OCI-LY1 (cell line): ENCODE results near the gene PFKP.

ENCODE experiments used
- H2AFZ ChIP-seq: fragments of 200-600 bp; sonication (generic), shearing (Covaris generic); 2 replicates; pipeline ENCODE4 v1.6.0; 2014; ENCODE audit warnings: antibody characterized with exemption, mild to moderate bottlenecking, low read length
- H3F3A ChIP-seq: fragments of 200-600 bp; sonication (generic), shearing (Covaris generic); 2 replicates; pipeline ENCODE4 v1.6.0; 2014; ENCODE audit warnings: mild to moderate bottlenecking, antibody characterized with exemption, low read length, moderate library complexity; ENCODE audit not compliant: insufficient read depth
- H3K27ac ChIP-seq: fragments of 200-600 bp; sonication (generic); 2 replicates; pipeline ENCODE4 v1.5.1; 2014; ENCODE audit warnings: low read length, mixed run types, mild to moderate bottlenecking, low read depth; ENCODE audit not compliant: poor library complexity, severe bottlenecking
- H3K27me3 ChIP-seq: fragments of 200-600 bp; sonication (generic); 2 replicates; pipeline ENCODE4 v1.6.0; 2014; ENCODE audit warnings: antibody characterized with exemption, mild to moderate bottlenecking, low read length, moderate library complexity; ENCODE audit not compliant: insufficient read depth
- H3K36me3 ChIP-seq: fragments of 200-600 bp; sonication (generic); 2 replicates; pipeline ENCODE4 v1.6.1; 2014; ENCODE audit warnings: mild to moderate bottlenecking, antibody characterized with exemption, low read length, moderate library complexity, mixed read lengths; ENCODE audit not compliant: insufficient read depth
- H3K4me1 ChIP-seq: fragments of 200-600 bp; sonication (generic); 2 replicates; pipeline ENCODE4 v1.5.1; 2014; ENCODE audit warnings: mild to moderate bottlenecking, low read length, moderate library complexity; ENCODE audit not compliant: insufficient read depth, severe bottlenecking
- H3K4me2 ChIP-seq: fragments of 200-600 bp; sonication (generic), shearing (Covaris generic); 2 replicates; pipeline ENCODE4 v1.6.1; 2014; ENCODE audit warnings: low read length
- H3K4me3 ChIP-seq: fragments of 200-600 bp; sonication (generic); 2 replicates; pipeline ENCODE4 v1.5.1; 2014; ENCODE audit warnings: low read length, low read depth, mild to moderate bottlenecking, mixed read lengths; ENCODE audit not compliant: poor library complexity, severe bottlenecking
- H3K79me2 ChIP-seq: fragments of 200-600 bp; shearing (Covaris generic); 2 replicates; pipeline ENCODE4 v1.6.1; 2016; ENCODE audit warnings: mixed run types, low read length, mixed read lengths; ENCODE audit not compliant: insufficient read depth
- H3K9ac ChIP-seq: fragments of 200-600 bp; sonication (generic), shearing (Covaris generic); 2 replicates; pipeline ENCODE4 v1.6.1; 2014; ENCODE audit warnings: mild to moderate bottlenecking, low read length, mixed read lengths
- H3K9me2 ChIP-seq: fragments of 200-600 bp; sonication (generic), shearing (Covaris generic); 2 replicates; pipeline ENCODE4 v1.6.1; 2014; ENCODE audit warnings: low read depth, mild to moderate bottlenecking, low read length, mixed read lengths
- H3K9me3 ChIP-seq: fragments of 200-600 bp; shearing (Covaris generic); 2 replicates; pipeline ENCODE4 v1.6.1; 2014; ENCODE audit warnings: low read length, mixed read lengths
- H4K20me1 ChIP-seq: fragments of 200-600 bp; sonication (generic), shearing (Covaris generic); 2 replicates; pipeline ENCODE4 v1.6.0; 2016; ENCODE audit warnings: mild to moderate bottlenecking, low read length; ENCODE audit not compliant: insufficient read depth
- EZH2 ChIP-seq: fragments of 200-600 bp; sonication (generic), shearing (Covaris generic); IDR thresholded peaks from 2 replicates; pipeline ENCODE4 v1.8.0; 2017; ENCODE audit warnings: borderline replicate concordance, mixed run types, mild to moderate bottlenecking, antibody characterized with exemption, low read length, moderate library complexity, mixed read lengths
- TF ChIP-seq, protein P1 (sequence below): fragments of 200-600 bp; sonication (generic), shearing (Covaris generic); IDR thresholded peaks from 2 replicates; pipeline ENCODE4 v1.5.1; 2017; ENCODE audit warnings: mild to moderate bottlenecking, antibody characterized with exemption, low read length, moderate library complexity, mixed read lengths

PFKP gene

DNA sequence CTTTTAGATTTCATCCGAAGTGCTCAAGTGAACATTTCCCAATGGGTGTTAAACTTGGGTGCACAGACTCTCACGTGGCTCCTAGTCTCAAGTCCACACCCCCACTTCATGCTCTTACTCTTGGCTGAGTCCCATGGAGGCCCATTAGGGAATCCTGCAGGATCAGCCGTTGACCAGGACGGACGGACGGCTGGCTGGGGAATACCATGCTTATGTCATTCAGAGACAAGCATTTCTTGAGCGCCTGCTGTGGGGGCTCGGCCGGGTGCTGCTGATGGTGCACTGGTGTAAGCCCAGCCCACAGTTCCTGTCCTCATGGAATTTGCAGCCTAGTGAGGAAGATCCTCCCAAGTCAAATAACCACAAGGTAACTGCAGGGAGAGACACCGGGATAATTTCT, 60.6 kb downstream of the PFKP start:
- no peak overlapping the region for H3K4me2 ChIP-seq
- H4K20me1 ChIP-seq, result no peaks in the 10 kb centered on the region
- TF ChIP-seq, protein P1, sequence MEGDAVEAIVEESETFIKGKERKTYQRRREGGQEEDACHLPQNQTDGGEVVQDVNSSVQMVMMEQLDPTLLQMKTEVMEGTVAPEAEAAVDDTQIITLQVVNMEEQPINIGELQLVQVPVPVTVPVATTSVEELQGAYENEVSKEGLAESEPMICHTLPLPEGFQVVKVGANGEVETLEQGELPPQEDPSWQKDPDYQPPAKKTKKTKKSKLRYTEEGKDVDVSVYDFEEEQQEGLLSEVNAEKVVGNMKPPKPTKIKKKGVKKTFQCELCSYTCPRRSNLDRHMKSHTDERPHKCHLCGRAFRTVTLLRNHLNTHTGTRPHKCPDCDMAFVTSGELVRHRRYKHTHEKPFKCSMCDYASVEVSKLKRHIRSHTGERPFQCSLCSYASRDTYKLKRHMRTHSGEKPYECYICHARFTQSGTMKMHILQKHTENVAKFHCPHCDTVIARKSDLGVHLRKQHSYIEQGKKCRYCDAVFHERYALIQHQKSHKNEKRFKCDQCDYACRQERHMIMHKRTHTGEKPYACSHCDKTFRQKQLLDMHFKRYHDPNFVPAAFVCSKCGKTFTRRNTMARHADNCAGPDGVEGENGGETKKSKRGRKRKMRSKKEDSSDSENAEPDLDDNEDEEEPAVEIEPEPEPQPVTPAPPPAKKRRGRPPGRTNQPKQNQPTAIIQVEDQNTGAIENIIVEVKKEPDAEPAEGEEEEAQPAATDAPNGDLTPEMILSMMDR, result no peak
- TF ChIP-seq EZH2, result no peak
- no peaks in the 10 kb centered on the region for H3K27me3 ChIP-seq
- H3K4me3 ChIP-seq, result no peak overlapping the region
- no peak overlapping the region for H2AFZ ChIP-seq
- peaks cover 92% of the 10 kb centered on the region for H3K36me3 ChIP-seq
- H3K27ac ChIP-seq, result no peak overlapping the region
- H3K9ac ChIP-seq, result no peak overlapping the region
- no peaks in the 10 kb centered on the region for H3K9me2 ChIP-seq
- H3K9me3 ChIP-seq, result no peaks in the 10 kb centered on the region
- no peaks in the 10 kb centered on the region for H3F3A ChIP-seq
- no peaks in the 10 kb centered on the region for H3K79me2 ChIP-seq
- H3K4me1 ChIP-seq, result no peaks in the 10 kb centered on the region

DNA sequence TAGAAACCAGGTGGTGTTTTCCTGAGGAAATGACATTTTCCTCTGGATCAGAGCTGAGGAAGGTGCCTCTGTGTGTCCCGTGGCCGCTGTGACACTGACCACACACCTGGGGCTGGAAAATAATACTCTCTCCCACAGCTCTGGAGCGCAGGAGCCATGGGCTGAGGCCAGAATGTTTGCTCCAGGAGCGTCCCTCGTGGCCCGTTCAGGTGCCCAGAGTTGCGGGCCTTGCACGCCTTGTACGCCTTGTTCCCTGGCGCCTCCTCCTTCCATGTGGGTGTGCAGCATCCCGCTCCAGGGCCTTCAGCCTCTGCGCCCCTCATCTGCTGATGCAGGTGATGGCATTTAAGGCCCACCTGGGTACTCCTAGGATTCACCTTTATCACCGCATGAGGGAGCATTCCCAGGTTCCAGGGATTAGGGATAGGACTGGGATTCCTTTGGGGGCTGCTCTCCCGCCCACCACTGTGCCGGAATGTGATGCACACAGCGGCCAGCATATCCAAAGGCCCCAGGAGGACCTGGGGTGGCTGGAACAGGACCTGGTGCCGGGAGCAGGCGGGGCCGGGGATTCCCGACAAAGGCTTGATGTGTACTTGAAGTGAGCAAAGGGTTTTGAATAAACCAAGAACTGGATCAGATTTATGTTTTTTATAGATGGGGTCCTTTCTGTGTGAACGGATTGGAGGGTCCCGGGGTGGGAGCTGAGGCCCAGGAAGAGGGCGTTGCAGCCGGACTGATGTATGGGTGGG, 61.2 kb downstream of the PFKP start:
- Histone ChIP-seq H3K9me2 (no peaks in the 10 kb centered on the region), H3F3A (no peaks in the 10 kb centered on the region), H3K27ac (no peak overlapping the region), H3K4me1 (no peaks in the 10 kb centered on the region), H3K4me2 (no peak overlapping the region), H4K20me1 (no peaks in the 10 kb centered on the region), H3K36me3 (peaks cover 92% of the 10 kb centered on the region), H3K9me3 (no peaks in the 10 kb centered on the region), H3K79me2 (no peaks in the 10 kb centered on the region), H3K9ac (no peak overlapping the region), H3K4me3 (no peak overlapping the region), H2AFZ (no peak overlapping the region), H3K27me3 (no peaks in the 10 kb centered on the region)
- TF ChIP-seq, protein P1, result no peak
- TF ChIP-seq EZH2, result no peak

DNA sequence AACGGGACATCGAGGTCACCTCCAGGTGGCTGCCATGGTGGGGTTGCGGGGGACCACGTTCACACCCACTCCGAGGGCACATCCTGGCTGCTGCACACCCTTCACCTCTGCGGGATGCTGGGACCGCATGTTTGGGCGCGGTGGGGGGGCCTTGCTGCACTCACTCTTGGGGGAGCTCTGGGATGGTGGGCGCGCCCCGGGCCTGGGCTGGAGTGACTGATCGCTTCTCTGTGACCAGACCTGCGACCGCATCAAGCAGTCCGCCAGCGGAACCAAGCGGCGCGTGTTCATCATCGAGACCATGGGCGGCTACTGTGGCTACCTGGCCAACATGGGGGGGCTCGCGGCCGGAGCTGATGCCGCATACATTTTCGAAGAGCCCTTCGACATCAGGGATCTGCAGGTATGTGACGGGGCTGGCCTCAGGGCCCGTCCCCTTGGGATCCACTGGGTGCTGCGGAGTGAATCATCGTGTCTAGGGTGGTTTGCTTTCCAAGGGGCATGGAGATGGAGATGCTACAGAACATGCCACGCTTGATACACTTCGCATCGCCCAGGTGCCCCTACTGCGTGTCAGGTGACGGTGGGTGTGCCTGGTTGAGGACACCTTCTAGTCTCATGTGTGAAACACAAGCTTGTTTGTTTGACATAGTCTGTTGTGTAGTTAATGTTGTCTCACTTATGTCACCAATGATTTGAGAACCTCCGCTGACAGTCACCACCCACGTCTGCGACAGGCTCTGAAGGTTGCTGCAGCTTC, 62.4 kb downstream of the PFKP start:
- TF ChIP-seq, protein P1, result no peak
- TF ChIP-seq EZH2, result no peak
- Histone ChIP-seq H3F3A (no peaks in the 10 kb centered on the region), H3K27me3 (no peaks in the 10 kb centered on the region), H2AFZ (no peak overlapping the region), H3K9me2 (no peaks in the 10 kb centered on the region), H3K4me1 (no peaks in the 10 kb centered on the region), H3K4me3 (no peak overlapping the region), H3K9ac (no peak overlapping the region), H3K36me3 (peaks cover 94% of the 10 kb centered on the region), H3K79me2 (no peaks in the 10 kb centered on the region), H3K27ac (no peak overlapping the region), H3K9me3 (no peaks in the 10 kb centered on the region), H4K20me1 (no peaks in the 10 kb centered on the region), H3K4me2 (no peak overlapping the region)
